CD4-positive, alpha-beta T cell (primary cell): ENCODE results near the gene LBX2. TPM values are rescaled to one million over a fixed set of nuclear protein-coding genes. Genes with fewer than 3 reads are reported as not detected.

ENCODE experiments used
- ATAC-seq: fragments of 200-7000 bp; cut with Tn5 transposase; one replicate; pipeline ENCODE4 v1.10.0; 2022; ENCODE audit warnings: mild to moderate bottlenecking; ENCODE audit not compliant: poor library complexity
- CTCF ChIA-PET: fragments of 350-600 bp; sonication (Branson Sonifier 250); formaldehyde crosslinking; loops from one replicate; lab custom pipeline; 2021; ENCODE audit warnings: antibody characterized with exemption, inconsistent platforms; lab: Charles Lee
- POLR2A ChIA-PET: fragments of 350-600 bp; sonication (Branson Sonifier 250); formaldehyde crosslinking; loops from one replicate; lab custom pipeline; 2021; ENCODE audit warnings: antibody characterized with exemption, inconsistent platforms; lab: Charles Lee
- DNase-seq, 14 experiments: peaks; one replicate each; pipeline ENCODE4 v3.0.0-alpha.2; 2013 to 2020; ENCODE audit warnings: mixed read lengths in 2 of 14
- H3K27ac ChIP-seq, 2 donors: one replicate each; pipeline versions ENCODE4 v1.5.1 to v1.7.0; 2013; ENCODE audit warnings: low read length in 2 of 2, low read depth in 1 of 2, mild to moderate bottlenecking in 1 of 2
- H3K27me3 ChIP-seq, 2 experiments: 1 replicate in 1 of 2; 2 replicates in 1 of 2; pipeline versions ENCODE4 v1.6.1 to v1.7.0; 2013; ENCODE audit warnings: low read length in 2 of 2, control low read depth in 1 of 2, mild to moderate bottlenecking in 1 of 2, moderate library complexity in 1 of 2; ENCODE audit not compliant: insufficient read depth in 2 of 2, control insufficient read depth in 1 of 2
- H3K36me3 ChIP-seq: one replicate; pipeline ENCODE4 v1.6.1; 2013; ENCODE audit warnings: low read length, control low read depth; ENCODE audit not compliant: insufficient read depth
- H3K4me1 ChIP-seq: one replicate; pipeline ENCODE4 v1.6.1; 2013; ENCODE audit warnings: low read length, control low read depth; ENCODE audit not compliant: insufficient read depth
- H3K4me3 ChIP-seq: one replicate; pipeline ENCODE4 v1.5.1; 2013; ENCODE audit warnings: mild to moderate bottlenecking, low read length, moderate library complexity
- H3K9me3 ChIP-seq, 2 experiments: 1 replicate in 1 of 2; 2 replicates in 1 of 2; pipeline versions ENCODE4 v1.6.1 to v1.7.0; 2013; ENCODE audit warnings: low read length in 2 of 2, mild to moderate bottlenecking in 2 of 2, control low read depth in 1 of 2, moderate library complexity in 1 of 2; ENCODE audit not compliant: control insufficient read depth in 1 of 2, insufficient read depth in 1 of 2
- H3K27ac Mint-ChIP-seq: one replicate; pipeline ENCODE4 v1.8.0; 2020; ENCODE audit warnings: mixed read lengths
- H3K27me3 Mint-ChIP-seq: one replicate; pipeline ENCODE4 v1.8.0; 2021; ENCODE audit warnings: mixed read lengths
- H3K36me3 Mint-ChIP-seq: one replicate; pipeline ENCODE4 v1.8.0; 2021; ENCODE audit warnings: low read depth, mixed read lengths
- H3K4me1 Mint-ChIP-seq: one replicate; pipeline ENCODE4 v1.8.0; 2021; ENCODE audit warnings: low read depth, mixed read lengths
- H3K4me3 Mint-ChIP-seq: one replicate; pipeline ENCODE4 v1.8.0; 2020; ENCODE audit warnings: mild to moderate bottlenecking, mixed read lengths
- H3K9me3 Mint-ChIP-seq: one replicate; pipeline ENCODE4 v1.8.0; 2020; ENCODE audit warnings: mixed read lengths
- intact Hi-C, 2 experiments: fragments of 100-400 bp; cut with DNase I in 1 of 2; cut with micrococcal nuclease in 1 of 2; formaldehyde crosslinking; loops; one replicate each; pipeline versions ENCODE4 v1.15.1 to v1.9.0; 2023 to 2025; cut with DNase I, micrococcal nuclease
- total RNA-seq, 174 experiments: library from RNA in 2 of 174; stranded (reverse) in 2 of 174; gene quantifications; one replicate each; pipeline ENCODE4 v1.2.3 and lab custom pipeline; 2021 to 2026
- TF ChIP-seq, protein P1 (sequence below): fragments of 200-600 bp; IDR thresholded peaks from one replicate; pipeline ENCODE4 v1.8.0; 2022; ENCODE audit warnings: antibody characterized with exemption, mild to moderate bottlenecking

The LBX2 gene
- total RNA-seq, 2 experiments from 2014 or later: not detected

DNA sequence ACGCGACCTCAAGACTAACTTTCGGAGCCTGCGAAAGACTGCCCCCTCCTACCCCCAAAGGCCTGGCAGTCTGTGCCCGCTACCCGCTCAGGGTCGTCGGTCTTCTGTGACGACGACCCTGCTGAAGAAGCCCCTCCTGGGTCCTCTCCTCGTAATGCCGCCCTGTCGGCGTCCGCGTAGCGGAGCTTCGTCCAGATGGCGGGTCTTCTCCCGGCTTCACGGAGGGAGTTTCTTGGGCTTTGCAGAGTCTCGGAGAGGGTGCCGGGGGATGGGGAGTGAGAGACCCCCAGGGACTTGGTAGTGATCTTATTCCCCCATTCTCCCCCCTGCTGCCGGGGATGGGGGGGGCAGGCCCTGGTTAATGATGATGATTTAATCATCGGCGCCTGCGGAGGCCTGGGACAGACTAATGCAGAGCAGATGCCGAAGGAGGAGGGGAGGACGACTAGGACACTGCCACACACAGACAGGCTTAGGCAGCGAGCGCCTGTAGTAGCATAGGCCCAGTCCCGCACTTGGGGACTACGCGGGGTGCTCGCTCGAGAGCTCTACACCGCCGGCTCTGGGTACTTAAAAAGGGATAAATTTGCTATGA is 8.6 kb upstream of the LBX2 start:
- Mint-ChIP-seq H3K27me3 (peaks cover 75% of the 10 kb centered on the region), H3K9me3 (no peaks in the 10 kb centered on the region), H3K4me1 (peaks cover 55% of the 10 kb centered on the region), H3K27ac (peak overlapping the region; percentile 97), H3K4me3 (peak overlapping the region; percentile 100), H3K36me3 (peaks cover 37% of the 10 kb centered on the region)
- TF ChIP-seq, protein P1, sequence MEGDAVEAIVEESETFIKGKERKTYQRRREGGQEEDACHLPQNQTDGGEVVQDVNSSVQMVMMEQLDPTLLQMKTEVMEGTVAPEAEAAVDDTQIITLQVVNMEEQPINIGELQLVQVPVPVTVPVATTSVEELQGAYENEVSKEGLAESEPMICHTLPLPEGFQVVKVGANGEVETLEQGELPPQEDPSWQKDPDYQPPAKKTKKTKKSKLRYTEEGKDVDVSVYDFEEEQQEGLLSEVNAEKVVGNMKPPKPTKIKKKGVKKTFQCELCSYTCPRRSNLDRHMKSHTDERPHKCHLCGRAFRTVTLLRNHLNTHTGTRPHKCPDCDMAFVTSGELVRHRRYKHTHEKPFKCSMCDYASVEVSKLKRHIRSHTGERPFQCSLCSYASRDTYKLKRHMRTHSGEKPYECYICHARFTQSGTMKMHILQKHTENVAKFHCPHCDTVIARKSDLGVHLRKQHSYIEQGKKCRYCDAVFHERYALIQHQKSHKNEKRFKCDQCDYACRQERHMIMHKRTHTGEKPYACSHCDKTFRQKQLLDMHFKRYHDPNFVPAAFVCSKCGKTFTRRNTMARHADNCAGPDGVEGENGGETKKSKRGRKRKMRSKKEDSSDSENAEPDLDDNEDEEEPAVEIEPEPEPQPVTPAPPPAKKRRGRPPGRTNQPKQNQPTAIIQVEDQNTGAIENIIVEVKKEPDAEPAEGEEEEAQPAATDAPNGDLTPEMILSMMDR: no peak
- intact Hi-C loops: loop anchor here (1.0 to 2.0 kb wide), 2 partner anchors 21 to 51 kb away; partner anchors contain the start of genes AUP1 (in 2 of the 2) and HTRA2 (in 2 of the 2)
- Histone ChIP-seq H3K27ac (peak overlapping the region; percentile 98), H3K4me3 (peak overlapping the region; percentile 92), H3K9me3 (peaks cover 0 to 11% of the 10 kb centered on the region in 2 experiments), H3K36me3 (peaks cover 18% of the 10 kb centered on the region), H3K4me1 (peaks cover 43% of the 10 kb centered on the region), H3K27me3 (peaks cover 25 to 39% of the 10 kb centered on the region in 2 experiments)
- ChIA-PET CTCF (interaction anchor here (0.9 to 1.4 kb wide), 3 partner anchors 21 to 25 kb away, joined by 3 to 6 read pairs (median 6); partner anchors contain the start of genes AUP1, CCDC142, HTRA2 and TTC31), POLR2A (interaction anchor here (1.1 to 4.4 kb wide), 10 partner anchors 8 to 50 kb away, joined by 3 to 23 read pairs (median 6); partner anchors contain the start of genes AUP1, CCDC142, HTRA2 and MRPL53)
- DNase-seq: peak in 4 of 14 experiments; percentile 11 to 57 (median 38)
- no peak for ATAC-seq

DNA sequence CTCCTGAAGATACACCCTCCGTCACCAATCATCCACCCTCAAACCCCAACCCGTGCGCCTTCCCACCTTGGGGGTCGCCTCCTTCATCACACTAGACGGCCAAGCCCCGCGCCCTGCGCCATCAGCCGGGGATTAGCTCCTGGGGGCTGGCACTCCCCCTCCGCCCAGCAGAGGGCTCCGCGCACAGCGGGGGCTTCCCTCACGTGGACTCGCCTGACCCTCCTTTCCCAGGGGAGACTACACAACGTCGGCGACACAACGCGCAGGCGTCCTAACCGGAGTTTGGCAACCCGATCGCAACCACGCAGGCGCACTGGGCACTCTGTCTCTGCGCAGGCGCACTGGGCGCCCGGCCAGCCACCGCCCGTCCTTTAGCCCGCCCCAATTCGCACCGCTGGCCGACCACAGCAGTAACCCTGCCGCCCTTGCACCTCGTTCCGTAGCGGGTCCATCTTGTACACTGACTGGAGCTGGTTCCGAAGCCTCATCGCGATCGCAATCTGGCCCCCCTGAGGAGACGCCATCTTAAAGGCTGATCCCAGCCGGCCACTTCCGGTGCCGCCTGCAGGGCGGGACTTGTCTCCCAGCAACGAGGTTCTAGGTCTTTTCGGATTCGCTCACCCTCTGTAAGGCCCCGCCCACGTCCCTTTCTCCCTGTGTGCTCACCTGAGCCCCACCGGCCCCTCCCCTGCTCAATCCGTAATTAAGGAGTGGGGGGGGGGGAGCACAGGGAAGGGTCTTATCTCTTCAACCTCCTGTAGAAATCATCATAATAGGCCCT is 7.9 kb upstream of the LBX2 start, which contains the start of gene PCGF1:
PCGF1 (minus strand) TSS at position 551 of the 781 bp plus-strand sequence; CDS start at position 524, 27 bp downstream.
- ChIA-PET CTCF (interaction anchor here (0.6 to 1.6 kb wide), 5 partner anchors 22 to 115 kb away, joined by 3 to 8 read pairs (median 5); partner anchors contain the start of genes AUP1, CCDC142, HTRA2 and TTC31), POLR2A (interaction anchor here (0.8 to 4.4 kb wide), 12 partner anchors 9 to 116 kb away, joined by 3 to 23 read pairs (median 6); partner anchors contain the start of genes AUP1, CCDC142, HTRA2 and MRPL53)
- intact Hi-C loops: loop anchor here in 1 of 2 experiments (1.0 kb wide), 1 partner anchor 22 kb away; the partner anchor contains the start of genes AUP1 and HTRA2
- Histone ChIP-seq H3K27ac (peak within 1 kb of the TSS; percentile 98), H3K4me1 (peaks cover 49% of the 10 kb centered on the region), H3K27me3 (peaks cover 25 to 41% of the 10 kb centered on the region in 2 experiments), H3K4me3 (peak within 1 kb of the TSS; percentile 92), H3K36me3 (peaks cover 18% of the 10 kb centered on the region), H3K9me3 (peaks cover 0 to 13% of the 10 kb centered on the region in 2 experiments)
- TF ChIP-seq, protein P1: no peak
- peaks cover 75% of the 10 kb centered on the region for H3K27me3 Mint-ChIP-seq
- peak; percentile 97 to 100 (median 98) for DNase-seq
- peak; percentile 95 for ATAC-seq
- H3K27ac Mint-ChIP-seq: peak within 1 kb of the TSS; percentile 97
- peaks cover 37% of the 10 kb centered on the region for H3K36me3 Mint-ChIP-seq
- peak within 1 kb of the TSS; percentile 100 for H3K4me3 Mint-ChIP-seq
- H3K4me1 Mint-ChIP-seq: peaks cover 62% of the 10 kb centered on the region
- H3K9me3 Mint-ChIP-seq: no peaks in the 10 kb centered on the region
